HCT116 (cell line): ENCODE data around the gene STAG1. TPM values are rescaled to one million over a fixed set of nuclear protein-coding genes. Genes with fewer than 3 reads are reported as not detected.

Source experiments
- ATAC-seq: fragments of 200-7000 bp; cut with Tn5 transposase; 2 replicates; pipeline ENCODE4 v1.9.1; 2020; ENCODE audit warnings: mild to moderate bottlenecking, moderate library complexity
- BruUV-seq: library from RNA; stranded (reverse); fragments of 400-500 nt; replicated peaks from 2 replicates; lab custom pipeline; 2021; lab: Mats Ljungman, UMichigan
- CTCF ChIA-PET: fragments of 300-600 bp; sonication (Branson Sonifier 250); formaldehyde crosslinking; loops from one replicate; lab custom pipeline; 2021; ENCODE audit warnings: antibody characterized with exemption; lab: Charles Lee
- POLR2A ChIA-PET: fragments of 300-600, 350-600 bp; sonication (Branson Sonifier 250); formaldehyde crosslinking; loops from one replicate; lab custom pipeline; 2021; ENCODE audit warnings: antibody characterized with exemption; lab: Charles Lee
- RAD21 ChIA-PET, 2 experiments: fragments of 300-600 bp; sonication (Branson Sonifier 250); formaldehyde crosslinking; loops; one replicate each; lab custom pipeline; 2023; ENCODE audit warnings: low total read pairs in 2 of 2; ENCODE audit not compliant: uncharacterized antibody in 2 of 2, unreplicated experiment in 2 of 2, low non-redundant PET in 1 of 2; lab: Charles Lee
- DNase-seq: peaks from one replicate; pipeline ENCODE4 v3.0.0-alpha.2; 2010; ENCODE audit warnings: low read depth, low spot score
- H2AFZ ChIP-seq: fragments of 200-600 bp; shearing (Covaris generic), sonication (generic); 2 replicates; pipeline ENCODE4 v1.6.1; 2017; ENCODE audit warnings: low read depth, mixed run types, mixed read lengths, antibody characterized with exemption, low read length; ENCODE audit not compliant: poor library complexity, severe bottlenecking
- H3K27ac ChIP-seq: 2 replicates; pipeline ENCODE4 v1.5.1; 2012; ENCODE audit warnings: low read depth, low read length
- H3K27me3 ChIP-seq: fragments of 200-600 bp; sonication (generic); 2 replicates; pipeline ENCODE4 v1.6.1; 2016; ENCODE audit warnings: mixed run types, low read length, mixed read lengths; ENCODE audit not compliant: insufficient read depth
- H3K36me3 ChIP-seq, 2 experiments: fragments of 200-500 bp in 1 of 2; fragments of 200-600 bp in 1 of 2; sonication (Bioruptor generic) in 1 of 2; sonication (generic) in 1 of 2; 2 replicates each; pipeline versions ENCODE4 v1.5.1 to v1.6.1; 2014 to 2016; ENCODE audit warnings: low read length in 2 of 2, inconsistent platforms in 1 of 2, mixed read lengths in 1 of 2, mixed run types in 1 of 2; ENCODE audit not compliant: insufficient read depth in 2 of 2, control insufficient read depth in 1 of 2
- H3K4me1 ChIP-seq, 2 experiments: fragments of 200-600 bp in 1 of 2; sonication (generic) in 1 of 2; 2 replicates each; pipeline versions ENCODE4 v1.5.1 to v1.6.1; 2012 to 2017; ENCODE audit warnings: low read length in 2 of 2, inconsistent platforms in 1 of 2, mild to moderate bottlenecking in 1 of 2, mixed read lengths in 1 of 2, mixed run types in 1 of 2, moderate library complexity in 1 of 2; ENCODE audit not compliant: insufficient read depth in 2 of 2, control insufficient read depth in 1 of 2
- H3K4me2 ChIP-seq: fragments of 200-600 bp; sonication (generic); 2 replicates; pipeline ENCODE4 v1.6.1; 2017; ENCODE audit warnings: mixed run types, low read length, mixed read lengths
- H3K4me3 ChIP-seq, 2 experiments: fragments of 200-600 bp in 1 of 2; sonication (generic) in 1 of 2; replicated peaks in 1 of 2; 2 replicates each; pipeline ENCODE4 v1.5.1; 2011 to 2016; ENCODE audit warnings: low read length in 2 of 2, control low read depth in 1 of 2, low read depth in 1 of 2, mild to moderate bottlenecking in 1 of 2, mixed read lengths in 1 of 2, mixed run types in 1 of 2
- H3K79me2 ChIP-seq: fragments of 200-600 bp; sonication (generic); 2 replicates; pipeline ENCODE4 v1.6.1; 2017; ENCODE audit warnings: mild to moderate bottlenecking, mixed run types, low read length, moderate library complexity, mixed read lengths; ENCODE audit not compliant: insufficient read depth
- H3K9ac ChIP-seq: fragments of 200-600 bp; sonication (generic); 2 replicates; pipeline ENCODE4 v1.6.1; 2016; ENCODE audit warnings: low read length, mixed read lengths
- H3K9me2 ChIP-seq: fragments of 200-600 bp; sonication (generic), shearing (Covaris generic); 2 replicates; pipeline ENCODE4 v1.6.1; 2017; ENCODE audit warnings: mixed run types, mild to moderate bottlenecking, moderate library complexity; ENCODE audit not compliant: insufficient read depth
- H3K9me3 ChIP-seq, 2 experiments: fragments of 200-500 bp in 1 of 2; fragments of 200-600 bp in 1 of 2; sonication (Bioruptor generic) in 1 of 2; sonication (generic) in 1 of 2; 2 replicates each; pipeline ENCODE4 v1.6.1; 2014 to 2017; ENCODE audit warnings: low read length in 2 of 2, mixed read lengths in 2 of 2, inconsistent platforms in 1 of 2, low read depth in 1 of 2, mild to moderate bottlenecking in 1 of 2, mixed run types in 1 of 2, moderate library complexity in 1 of 2; ENCODE audit not compliant: control insufficient read depth in 1 of 2, insufficient read depth in 1 of 2
- H4K20me1 ChIP-seq: fragments of 200-600 bp; sonication (generic), shearing (Covaris generic); 2 replicates; pipeline ENCODE4 v1.6.1; 2017; ENCODE audit warnings: mixed run types, mild to moderate bottlenecking, moderate library complexity; ENCODE audit not compliant: insufficient read depth
- ATF3 ChIP-seq: IDR thresholded peaks from 2 replicates; pipeline ENCODE4 v1.6.1; 2012
- CTCF ChIP-seq, 3 experiments: fragments of 200-600 bp in 1 of 3; sonication (generic) in 1 of 3; IDR thresholded peaks in 2 of 3; conservative IDR thresholded peaks in 1 of 3; 2 replicates each; pipeline ENCODE4 v1.5.1; 2012 to 2017; ENCODE audit warnings: low read depth in 2 of 3, low read length in 2 of 3, antibody characterized with exemption in 1 of 3, borderline replicate concordance in 1 of 3, control low read depth in 1 of 3, mild to moderate bottlenecking in 1 of 3, mixed read lengths in 1 of 3, mixed run types in 1 of 3, moderate library complexity in 1 of 3; ENCODE audit not compliant: insufficient read depth in 1 of 3
- ELF1 ChIP-seq: IDR thresholded peaks from 2 replicates; pipeline ENCODE4 v1.6.1; 2012; ENCODE audit warnings: low read depth, borderline replicate concordance
- EZH2 ChIP-seq: fragments of 200-600 bp; sonication (generic); IDR thresholded peaks from 2 replicates; pipeline ENCODE4 v1.6.1; 2017; ENCODE audit warnings: antibody characterized with exemption, mixed run types
- EZH2phosphoT487 ChIP-seq: fragments of 200-600 bp; IDR thresholded peaks from 2 replicates; pipeline ENCODE4 v1.6.1; 2018; ENCODE audit warnings: antibody characterized with exemption, borderline replicate concordance
- JUND ChIP-seq: IDR thresholded peaks from 2 replicates; pipeline ENCODE4 v1.6.1; 2012
- RAD21 ChIP-seq: IDR thresholded peaks from 2 replicates; pipeline ENCODE4 v1.6.1; 2012; ENCODE audit warnings: low read depth, mild to moderate bottlenecking
- SRF ChIP-seq: IDR thresholded peaks from 2 replicates; pipeline ENCODE4 v1.6.1; 2012; ENCODE audit warnings: low read depth
- TCF7L2 ChIP-seq: IDR thresholded peaks from 2 replicates; pipeline ENCODE4 v1.7.0; 2011; ENCODE audit warnings: borderline replicate concordance, inconsistent platforms; ENCODE audit not compliant: insufficient read depth, insufficient read length; ENCODE audit errors: extremely low read depth
- ZBTB33 ChIP-seq: IDR thresholded peaks from 2 replicates; pipeline ENCODE4 v1.6.1; 2011; ENCODE audit warnings: mild to moderate bottlenecking, low read length, moderate library complexity; ENCODE audit not compliant: insufficient replicate concordance; ENCODE audit errors: extremely low read depth
- intact Hi-C: fragments of 100-400 bp; cut with micrococcal nuclease; formaldehyde crosslinking; loops from 2 replicates; pipeline ENCODE4 v1.10.0; 2022
- total RNA-seq: library from RNA; stranded (reverse); gene quantifications from one replicate; pipeline ENCODE4 v1.2.1, GENCODE V29; 2021; ENCODE audit not compliant: unreplicated experiment

Gene STAG1
- total RNA-seq, 1 experiment from 2014 or later = 29.4 TPM

- Histone ChIP-seq H4K20me1 (peaks cover 3% of the 10 kb centered on the region; the same call in 1 of the 2 replicates), H3K27ac (no peak overlapping the region), H3K36me3 (no peaks in the 10 kb centered on the region), H2AFZ (no peak overlapping the region), H3K4me2 (no peak overlapping the region), H3K79me2 (no peaks in the 10 kb centered on the region), H3K9me2 (no peaks in the 10 kb centered on the region), H3K9ac (no peak overlapping the region), H3K4me1 (peaks cover 4 to 7% of the 10 kb centered on the region in 2 experiments; a peak in 1 of 4 replicates), H3K9me3 (no peaks in the 10 kb centered on the region), H3K4me3 (no peak overlapping the region), H3K27me3 (no peaks in the 10 kb centered on the region)
- ATAC-seq = no peak
- no TSS peak for BruUV-seq
- POLR2A ChIA-PET = no interaction called here
- intact Hi-C loops = no loop called here
- RAD21 ChIA-PET = interaction anchor here in 1 of 2 experiments (0.8 kb wide), 1 partner anchor 401 kb away, joined by 3 read pairs; the partner anchor contains the start of gene STAG1
- CTCF ChIA-PET = interaction anchor here (0.9 to 2.8 kb wide), 12 partner anchors 10 to 662 kb away, joined by 3 to 10 read pairs (median 6); partner anchors contain the start of gene STAG1
- DNase-seq = no peak
- TF ChIP-seq ATF3 = no peak
- TF ChIP-seq TCF7L2 = no peak
- no peak for TF ChIP-seq JUND
- TF ChIP-seq CTCF (IDR thresholded peaks at IDR 0.05 in 2 of 3, conservative IDR thresholded peaks at IDR 0.05 in 1 of 3; ENCODE audit: borderline replicate concordance in 1 of 3, insufficient read depth in 1 of 3, low read depth in 2 of 3, low read length in 2 of 3) = peak in 2 of 3 experiments; percentile 2 to 41; a peak in 3 of 6 replicates
- TF ChIP-seq EZH2 = no peak
These were observed 400.3 kb downstream of the STAG1 start for GRCh38 chr3:136351905-136352304.

GRCh38 chr3:136351351-136351750, 400.8 kb downstream of the STAG1 start:
- POLR2A ChIA-PET = no interaction called here
- H3K27ac ChIP-seq = no peak overlapping the region

More at GRCh38 chr3:136351351-136351750, 400.8 kb downstream of the STAG1 start:
- CTCF ChIA-PET = interaction anchor here (0.9 to 2.8 kb wide), 12 partner anchors 10 to 663 kb away, joined by 3 to 10 read pairs (median 6); partner anchors contain the start of gene STAG1
- DNase-seq (no peak), ATAC-seq (no peak)
- TF ChIP-seq EZH2phosphoT487 (no peak), ZBTB33 (no peak), ELF1 (no peak), TCF7L2 (no peak), SRF (no peak), RAD21 (no peak)
- Histone ChIP-seq H3K4me1 (peaks cover 4 to 7% of the 10 kb centered on the region in 2 experiments; a peak in 1 of 4 replicates), H4K20me1 (peaks cover 3% of the 10 kb centered on the region; the same call in 1 of the 2 replicates), H3K4me2 (no peak overlapping the region), H2AFZ (no peak overlapping the region), H3K27me3 (no peaks in the 10 kb centered on the region), H3K9ac (no peak overlapping the region), H3K9me2 (no peaks in the 10 kb centered on the region), H3K9me3 (no peaks in the 10 kb centered on the region), H3K79me2 (no peaks in the 10 kb centered on the region), H3K36me3 (no peaks in the 10 kb centered on the region), H3K4me3 (no peak overlapping the region)
- RAD21 ChIA-PET = interaction anchor here in 1 of 2 experiments (0.8 kb wide), 1 partner anchor 401 kb away, joined by 3 read pairs; the partner anchor contains the start of gene STAG1
- intact Hi-C loops = no loop called here
- BruUV-seq = no TSS peak
